GM21529 (cell line): Measurements from ENCODE around the gene LMTK2.

ENCODE experiments used
- ATAC-seq: cut with Tn5 transposase; IDR thresholded peaks from one replicate; pipeline ENCODE4 v1.9.1; 2021; ENCODE audit not compliant: unreplicated experiment

The LMTK2 gene

DNA sequence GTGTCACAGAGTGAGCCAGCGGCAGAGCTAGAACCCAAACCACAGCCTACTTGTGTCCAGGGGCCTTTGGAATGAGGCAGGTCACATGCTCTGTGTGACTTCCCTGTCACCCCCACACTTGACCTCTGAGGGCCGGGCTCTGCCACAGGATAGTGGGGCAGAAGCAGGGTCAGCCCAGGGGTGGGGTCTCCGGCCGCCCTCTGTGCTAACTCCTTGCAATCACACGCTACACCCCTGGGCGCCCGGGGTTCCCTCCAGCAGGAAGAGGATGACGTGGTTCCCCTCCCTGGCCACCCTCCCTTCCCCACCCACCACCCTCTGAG, 125.6 kb downstream of the LMTK2 start:
- no peak for ATAC-seq

GRCh38 chr7:98232799-98233198, 126.1 kb downstream of the LMTK2 start:
- ATAC-seq: no peak

DNA sequence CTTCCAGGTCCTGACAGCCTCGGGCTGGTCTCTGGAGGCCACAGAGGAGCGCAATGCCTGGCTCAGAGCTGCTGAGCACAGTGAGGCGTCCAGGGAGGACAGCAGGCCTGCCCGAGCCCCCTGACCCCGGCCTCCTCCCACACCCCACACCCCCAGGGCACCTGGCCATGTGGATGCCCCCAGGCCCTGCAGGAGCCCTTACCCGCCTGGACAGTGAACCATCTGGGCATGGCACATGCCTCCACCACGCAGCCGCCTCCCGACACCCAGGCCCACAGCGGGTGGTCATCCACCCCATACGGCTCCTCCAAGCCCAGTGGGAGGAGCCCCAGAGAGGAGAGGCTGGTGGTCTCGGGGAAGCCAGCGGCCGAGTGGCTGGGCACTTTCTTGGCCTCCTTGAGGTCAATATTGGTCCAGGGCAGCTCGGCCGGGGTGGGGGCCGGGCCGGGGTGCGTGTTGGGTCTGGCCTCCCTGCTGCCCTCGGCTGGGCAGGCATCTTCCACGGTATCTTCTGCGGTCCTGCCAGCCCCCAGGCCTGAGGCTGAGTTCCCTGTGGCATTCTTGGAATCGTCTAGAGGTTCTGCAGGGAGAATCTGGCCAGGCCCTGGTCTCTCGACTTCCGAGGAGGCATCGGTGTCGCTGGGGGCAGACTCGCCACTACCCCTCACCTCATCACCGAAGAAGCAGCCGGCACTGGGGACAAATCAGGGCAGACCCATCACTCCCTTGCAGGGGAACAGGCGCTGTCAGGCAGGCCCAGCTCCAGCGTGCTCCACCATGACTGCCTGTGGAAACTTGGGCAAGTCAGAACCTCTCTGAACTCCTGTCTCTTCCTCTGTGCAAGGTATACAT, 126.8 kb downstream of the LMTK2 start:
- no peak for ATAC-seq

DNA sequence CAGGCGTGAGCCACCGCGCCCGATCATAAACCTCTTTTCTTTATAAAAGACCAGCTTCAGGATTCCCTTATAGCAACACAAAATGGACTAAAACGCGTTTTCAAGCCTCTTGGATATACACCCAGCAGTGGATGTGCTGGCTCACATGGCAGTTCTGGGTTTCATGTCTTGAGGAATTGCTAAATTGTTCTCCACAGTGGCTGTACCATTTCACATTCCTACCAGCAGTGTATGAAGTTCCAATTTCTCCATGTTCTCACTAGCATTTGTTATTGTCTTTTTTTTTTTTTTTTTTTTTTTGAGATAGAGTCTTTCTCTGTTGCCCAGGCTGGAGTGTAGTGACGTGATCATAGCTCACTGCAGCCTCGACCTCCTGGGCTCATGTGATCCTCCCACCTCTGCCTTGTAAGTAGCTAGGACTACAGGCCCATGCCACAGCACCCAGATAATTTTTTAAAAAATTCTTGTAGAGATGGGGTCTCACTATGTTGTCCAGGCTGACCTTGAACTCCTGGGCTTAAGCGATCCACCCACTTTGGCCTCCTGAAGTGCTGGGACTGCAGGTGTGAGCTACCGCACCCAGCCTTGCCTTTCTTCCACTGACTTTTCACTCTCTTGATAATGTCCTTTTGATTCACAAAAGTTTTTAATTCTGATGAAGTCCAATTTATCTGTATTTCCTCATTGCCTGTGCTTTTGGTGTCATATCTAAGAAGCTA, 127.9 kb downstream of the LMTK2 start:
- no peak for ATAC-seq

DNA sequence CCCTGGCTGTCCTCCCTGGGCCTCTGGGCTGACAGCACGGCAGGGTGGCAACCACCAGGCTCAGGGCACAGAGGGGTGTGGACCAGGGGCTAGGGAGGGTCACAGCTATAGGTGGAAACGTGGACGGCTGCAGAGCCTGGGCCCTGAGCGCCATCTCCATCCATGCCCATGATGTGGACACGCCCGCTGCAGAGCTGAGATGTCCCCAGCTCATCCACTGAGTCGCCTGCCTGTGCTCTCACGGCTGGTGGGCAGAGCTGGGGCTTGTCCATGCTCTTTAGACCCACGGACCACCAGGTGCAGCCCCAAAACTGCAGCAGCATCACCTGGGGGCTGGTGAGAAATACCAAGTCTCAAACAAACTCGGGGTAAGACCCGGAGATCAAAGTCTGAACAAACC, 129.2 kb downstream of the LMTK2 start:
- no peak for ATAC-seq

GRCh38 chr7:98236355-98237185, 129.9 kb downstream of the LMTK2 start:
- no peak for ATAC-seq

DNA sequence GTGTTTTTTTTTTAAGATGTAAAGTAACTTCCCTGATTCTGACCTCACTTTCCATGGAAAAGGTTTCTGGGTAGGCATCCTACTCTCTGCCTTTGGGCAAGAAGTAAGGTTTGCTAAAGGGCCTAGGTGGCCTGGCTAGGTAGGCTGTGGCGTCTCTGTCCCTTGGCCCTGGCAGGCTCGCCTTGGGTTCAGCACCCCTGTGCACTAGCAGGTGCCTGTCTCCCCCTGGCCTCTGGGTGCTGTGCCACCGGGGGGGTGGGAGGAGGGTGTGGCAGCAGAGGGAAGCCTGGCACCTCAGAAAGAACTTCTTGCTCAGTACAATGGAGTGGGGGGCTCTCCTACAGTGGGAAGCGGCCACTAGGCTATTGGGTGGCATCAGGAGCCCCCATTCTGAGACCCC, 131.4 kb downstream of the LMTK2 start:
- ATAC-seq: no peak

GRCh38 chr7:98238976-98239375, 132.3 kb downstream of the LMTK2 start:
- no peak for ATAC-seq

GRCh38 chr7:98240961-98241673, 134.5 kb downstream of the LMTK2 start:
- ATAC-seq: peak; percentile 71

DNA sequence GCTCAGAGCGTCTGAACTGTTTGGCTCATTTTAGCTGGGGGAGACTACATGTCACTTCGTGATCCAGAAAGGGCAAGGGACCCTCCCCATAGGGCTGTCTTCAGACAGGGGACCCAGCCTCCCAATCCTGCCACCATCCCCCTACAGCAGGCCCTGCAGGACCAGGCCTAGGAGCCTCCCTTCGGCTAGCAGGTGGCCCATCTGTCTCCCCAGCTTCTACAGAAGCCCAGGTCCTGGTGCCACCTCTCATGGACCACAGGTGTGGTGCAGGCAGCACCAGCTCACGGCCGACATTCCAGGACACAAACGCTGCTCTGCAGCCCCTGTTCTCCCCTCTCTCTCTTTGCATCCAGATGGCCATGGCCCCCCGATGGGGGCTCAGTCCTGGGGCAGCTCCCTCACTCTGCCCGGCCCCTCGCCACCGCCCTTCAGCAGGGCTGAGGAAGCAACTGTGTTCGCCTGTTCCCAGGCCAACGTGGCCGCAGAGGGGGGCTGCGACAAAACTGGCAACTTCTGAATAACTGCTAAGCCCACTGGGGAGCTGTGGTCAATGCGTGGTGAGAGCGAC, 135.1 kb downstream of the LMTK2 start:
- peak; percentile 10 for ATAC-seq

- ATAC-seq: no peak
Observed at GRCh38 chr7:98242342-98242741, 135.7 kb downstream of the LMTK2 start.

DNA sequence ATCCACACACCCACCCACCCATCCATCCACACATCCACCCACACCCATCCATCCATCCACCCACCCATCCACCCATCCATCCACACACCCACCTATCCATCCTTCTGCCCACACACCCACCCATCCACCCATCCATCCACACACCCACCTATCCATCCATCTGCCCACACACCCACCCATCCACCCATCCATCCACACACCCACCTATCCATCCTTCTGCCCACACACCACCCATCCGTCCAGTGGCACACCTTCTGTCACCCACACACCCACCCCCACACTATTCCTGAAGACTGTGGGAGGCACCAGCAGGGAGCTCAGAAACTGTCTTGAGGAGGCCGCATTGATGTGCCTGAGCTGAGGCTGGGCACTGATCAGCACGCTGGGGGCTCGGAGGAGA, 136.3 kb downstream of the LMTK2 start:
- no peak for ATAC-seq

DNA sequence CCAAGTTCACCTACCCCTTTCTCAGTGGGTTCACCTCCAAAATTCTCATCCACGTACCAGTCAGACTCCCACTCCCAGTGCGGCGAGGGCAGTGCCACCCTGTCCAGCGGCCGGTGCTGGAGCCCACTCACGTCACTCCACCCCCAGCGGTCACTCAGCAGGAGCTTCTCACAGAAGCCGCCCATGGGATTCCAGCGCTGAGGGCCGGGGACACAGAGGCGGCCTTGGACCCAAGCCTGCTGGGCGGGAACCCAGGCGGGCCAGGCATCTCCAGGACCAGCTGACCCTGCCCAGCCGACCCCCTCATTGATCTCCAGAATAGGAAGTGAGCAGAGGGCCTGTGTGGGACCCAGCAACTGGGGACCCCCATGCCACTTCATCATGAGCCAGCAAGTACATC, 138.2 kb downstream of the LMTK2 start:
- ATAC-seq: no peak

- ATAC-seq: no peak
Observed at GRCh38 chr7:98248156-98248555, 141.5 kb downstream of the LMTK2 start.

- no peak for ATAC-seq
Observed at GRCh38 chr7:98249106-98249505, 142.4 kb downstream of the LMTK2 start.

GRCh38 chr7:98250789-98251188, 144.1 kb downstream of the LMTK2 start:
- peak; percentile 41 for ATAC-seq

GRCh38 chr7:98251231-98251600, 144.6 kb downstream of the LMTK2 start:
- peak; percentile 31 for ATAC-seq

- peak; percentile 94 for ATAC-seq
Observed at GRCh38 chr7:98251601-98252424, 145.2 kb downstream of the LMTK2 start, which contains the start of gene TECPR1. TSS of gene TECPR1 (minus strand) at chr7:98252232. CDS start at chr7:98246146, 6,086 bp downstream.

DNA sequence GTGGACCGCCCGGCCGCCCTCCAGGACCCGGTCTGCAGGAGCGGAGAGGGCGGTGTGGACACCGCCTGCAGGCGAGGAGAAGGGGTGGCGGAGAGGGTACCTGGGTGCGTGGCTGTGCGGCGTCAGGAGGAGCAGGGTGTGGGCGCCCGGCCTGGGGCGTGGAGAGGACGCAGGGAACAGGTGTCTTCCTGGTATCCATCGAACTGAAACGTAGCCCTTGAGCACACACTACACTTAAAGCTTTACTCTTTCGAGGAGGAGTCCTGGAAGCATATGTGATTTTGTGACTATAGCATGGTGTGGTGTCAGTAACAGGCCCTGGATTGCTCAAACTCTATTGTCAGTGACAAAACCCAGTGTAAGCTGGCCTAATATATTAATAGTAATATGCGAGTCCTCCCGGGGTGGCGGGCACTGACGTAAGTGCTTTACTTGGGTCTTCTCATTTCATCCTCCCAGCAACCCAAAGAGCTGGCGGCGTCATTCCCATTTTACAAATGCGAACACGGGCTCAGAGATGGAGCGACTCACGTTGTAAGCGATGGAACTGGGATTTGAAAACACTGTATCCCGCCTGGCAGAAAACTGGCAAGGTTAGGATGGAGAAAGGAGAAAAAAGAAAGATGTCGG, 145.9 kb downstream of the LMTK2 start:
- peak; percentile 26 for ATAC-seq
